GM12865 (cell line): Measurements from ENCODE around the gene DCAF6.

Experiments
- DNase-seq: peaks from one replicate; pipeline ENCODE4 v3.0.0; 2010; ENCODE audit warnings: low read depth
- H3K4me3 ChIP-seq: 2 replicates; pipeline ENCODE4 v1.5.1; 2011; ENCODE audit warnings: mild to moderate bottlenecking, low read depth, low read length, control low read depth
- CTCF ChIP-seq: IDR thresholded peaks from 2 replicates; pipeline ENCODE4 v1.5.1; 2011; ENCODE audit warnings: low read length, control low read depth, low read depth, inconsistent platforms; ENCODE audit not compliant: insufficient read depth; ENCODE audit errors: missing control alignments

Gene DCAF6

GRCh38 chr1:167938080-167938636 lies 1.7 kb downstream of the DCAF6 start:
- TF ChIP-seq CTCF = no peak
- no peak for DNase-seq
- H3K4me3 ChIP-seq = peak overlapping the region; percentile 100

GRCh38 chr1:167940264-167940663 lies 3.8 kb downstream of the DCAF6 start:
- no peak for TF ChIP-seq CTCF
- no peak for DNase-seq
- no peak overlapping the region for H3K4me3 ChIP-seq

- TF ChIP-seq CTCF = no peak
Observed at GRCh38 chr1:167943541-167943940, 7.1 kb downstream of the DCAF6 start.

GRCh38 chr1:167947733-167948132 lies 11.2 kb downstream of the DCAF6 start:
- DNase-seq = no peak
- TF ChIP-seq CTCF = no peak
- H3K4me3 ChIP-seq = no peak overlapping the region

More at GRCh38 chr1:167943541-167943940, 7.1 kb downstream of the DCAF6 start:
- H3K4me3 ChIP-seq = no peak overlapping the region
- no peak for DNase-seq

DNA sequence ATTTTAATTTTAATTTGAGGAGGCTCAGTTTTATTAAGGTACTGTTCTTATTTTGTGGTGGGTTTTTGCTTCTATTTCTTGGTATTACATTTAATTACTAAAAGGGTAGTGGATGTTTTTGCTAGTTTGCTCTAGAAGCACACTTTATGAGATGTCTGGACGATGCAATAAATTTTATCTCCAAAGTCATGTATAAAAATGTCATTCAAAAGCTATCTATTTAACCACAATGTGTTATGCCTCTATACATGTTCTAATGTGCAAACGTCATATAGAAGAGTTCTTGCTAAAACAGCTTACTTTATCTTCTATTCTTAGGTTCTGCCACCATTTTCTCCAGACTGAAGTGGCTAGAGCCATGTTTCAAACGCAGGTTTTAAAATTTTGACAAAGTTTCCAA lies 13.3 kb downstream of the DCAF6 start:
- no peak overlapping the region for H3K4me3 ChIP-seq
- no peak for TF ChIP-seq CTCF

GRCh38 chr1:167950569-167950968 lies 14.1 kb downstream of the DCAF6 start:
- DNase-seq = no peak
- no peak for TF ChIP-seq CTCF
- no peak overlapping the region for H3K4me3 ChIP-seq

More for the DNA sequence above, 13.3 kb downstream of the DCAF6 start:
- DNase-seq = no peak

GRCh38 chr1:167955915-167956314 lies 19.4 kb downstream of the DCAF6 start:
- DNase-seq = no peak
- TF ChIP-seq CTCF = no peak
- H3K4me3 ChIP-seq = no peak overlapping the region
